T47D (cell line): ENCODE results near the gene DAPK1.
A peak's percentile ranks its signal among the peaks of the same experiment; 100 is the strongest.

Source experiments
- DNase-seq, 2 experiments: peaks; one replicate each; pipeline versions ENCODE4 v3.0.0 to v3.0.0-alpha.2; 2011 to 2012; ENCODE audit warnings: low read depth in 1 of 2, low spot score in 1 of 2
- JUND ChIP-seq: IDR thresholded peaks from 2 replicates; pipeline ENCODE4 v1.6.1; 2012; ENCODE audit warnings: low read depth
- in situ Hi-C: cut with HindIII; loops from 2 replicates; pipeline ENCODE4 v1.10.0; 2016; ENCODE audit warnings: low sequenced_read_pairs, low pct_unique_long_range_greater_than_20kb

DAPK1 gene

DNA sequence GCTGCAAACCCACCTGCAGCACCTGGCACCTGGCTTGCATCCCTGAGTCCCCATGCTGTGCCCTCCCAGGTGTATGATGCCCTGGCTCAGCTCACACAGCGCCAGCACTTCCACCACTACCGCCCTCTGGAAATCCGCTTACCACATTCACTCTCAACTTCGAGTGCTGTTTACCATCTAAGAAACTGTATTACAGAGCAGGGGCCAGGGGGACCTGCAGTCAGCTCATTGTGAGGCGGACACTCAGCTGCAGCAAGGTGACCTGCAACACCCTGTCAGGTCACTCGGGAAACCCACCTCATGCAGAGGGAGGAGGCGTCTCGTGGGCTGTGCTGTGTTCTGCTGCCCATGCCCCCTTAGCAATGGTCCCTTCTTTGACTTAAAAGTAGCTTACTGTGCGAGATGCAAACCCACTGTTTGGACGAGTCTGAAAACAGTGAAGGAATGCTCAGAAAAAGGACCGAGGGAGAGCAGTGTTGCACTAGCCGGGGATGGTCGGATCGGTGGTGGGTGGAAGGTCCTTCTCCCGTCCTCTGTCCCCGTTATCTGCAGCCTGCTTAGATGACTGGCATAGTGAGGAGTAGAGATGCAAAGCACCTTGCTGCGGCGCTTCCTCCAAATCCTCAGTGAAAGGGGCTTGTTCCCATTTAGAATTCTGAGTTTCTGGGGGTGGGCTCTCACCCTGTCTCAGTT, 173.1 kb downstream of the DAPK1 start:
- in situ Hi-C loops = no loop called here
- TF ChIP-seq JUND = no peak
- no peak for DNase-seq

DNA sequence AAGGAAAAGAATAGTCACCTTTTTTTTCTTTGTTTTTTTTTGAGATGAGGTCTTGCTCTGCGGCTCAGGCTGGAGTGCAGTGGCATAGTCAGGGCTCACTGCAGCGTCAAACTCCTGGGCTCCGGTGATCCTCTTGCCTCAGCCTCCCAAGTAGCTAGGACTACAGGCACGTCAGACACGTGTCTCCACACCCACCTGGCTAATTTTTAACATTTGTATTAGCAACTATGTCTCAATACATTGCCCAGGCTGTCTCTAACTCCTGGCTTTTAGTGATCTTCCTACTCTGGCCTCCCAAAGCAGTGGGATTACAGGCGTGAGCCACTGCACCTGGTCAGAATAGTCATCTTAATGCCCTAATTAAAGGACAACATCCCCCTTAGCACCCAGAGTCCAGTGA, 173.8 kb downstream of the DAPK1 start:
- DNase-seq = no peak
- no peak for TF ChIP-seq JUND
- in situ Hi-C loops = no loop called here

DNA sequence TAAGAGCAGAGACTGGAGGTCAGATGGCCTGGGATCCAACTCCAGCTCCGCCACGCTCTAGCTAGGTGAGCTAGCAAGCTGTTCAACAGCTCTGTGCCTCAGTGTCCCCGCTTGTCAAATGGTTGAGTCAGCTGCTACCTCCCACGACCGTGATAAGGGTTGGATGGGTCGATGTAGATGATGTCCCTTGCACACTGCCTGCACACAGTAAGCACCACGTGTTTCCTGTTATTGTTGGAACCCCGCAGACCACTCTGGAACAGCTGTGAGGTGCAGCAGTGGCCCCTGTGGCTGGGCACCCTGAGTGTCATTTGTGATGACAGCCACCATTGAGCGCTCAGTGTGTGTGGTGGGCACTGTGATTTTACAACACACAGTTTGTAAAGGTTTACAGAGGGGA, 174.3 kb downstream of the DAPK1 start:
- TF ChIP-seq JUND = no peak
- no peak for DNase-seq
- in situ Hi-C loops = no loop called here

DNA sequence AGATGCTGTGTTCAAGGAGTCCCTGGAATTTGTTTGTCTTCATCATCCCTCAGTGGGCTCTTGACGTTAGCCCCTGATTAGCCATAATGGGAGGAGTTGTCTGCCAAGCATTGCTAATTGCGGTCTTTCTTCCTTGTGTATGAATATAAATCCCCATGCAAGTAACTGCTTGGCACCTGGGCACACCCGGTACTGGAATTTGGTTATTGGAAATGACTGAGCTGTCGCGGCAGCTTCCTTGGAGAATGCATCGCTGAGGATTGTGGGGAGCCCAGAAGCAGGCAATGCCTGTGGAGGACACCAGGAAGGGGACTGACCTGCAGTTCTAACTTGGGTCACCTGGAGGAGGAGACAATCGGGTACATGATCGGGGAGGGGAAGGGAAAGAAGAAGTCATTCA, 174.9 kb downstream of the DAPK1 start:
- TF ChIP-seq JUND = no peak
- in situ Hi-C loops = no loop called here
- DNase-seq = no peak

DNA sequence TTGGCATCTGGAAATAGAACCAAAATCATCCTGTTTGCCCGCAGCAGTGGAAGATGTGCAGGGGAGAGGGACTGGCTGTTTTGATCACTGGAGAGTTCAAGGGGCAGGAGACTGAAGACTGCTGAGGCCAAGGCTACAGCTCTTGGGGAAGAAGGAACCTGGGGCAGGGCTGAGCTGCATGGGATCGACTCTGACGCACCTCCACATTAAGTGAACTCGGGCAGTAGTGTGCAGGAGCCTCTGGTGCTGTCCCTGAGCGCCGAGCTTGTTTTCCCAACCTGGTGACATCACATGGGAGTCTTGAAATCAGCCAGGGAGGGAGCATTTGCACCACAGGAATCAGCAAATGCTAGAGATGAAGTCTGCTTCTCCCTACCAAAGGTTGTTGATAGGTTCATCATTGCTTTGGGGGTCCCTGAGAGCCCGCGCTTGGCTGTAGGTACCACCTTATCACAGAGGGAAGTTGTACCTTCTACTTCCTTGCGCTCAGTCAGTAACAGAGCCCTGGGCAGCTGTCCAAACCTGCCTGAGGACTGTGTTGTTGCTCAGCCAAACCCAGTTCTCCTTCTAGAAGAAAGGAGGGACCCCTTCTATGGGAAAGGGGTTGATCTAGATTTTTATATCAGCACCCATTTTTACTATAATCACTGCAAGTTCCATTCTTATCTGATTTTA, 175.9 kb downstream of the DAPK1 start:
- TF ChIP-seq JUND = no peak
- DNase-seq = no peak
- in situ Hi-C loops = no loop called here

DNA sequence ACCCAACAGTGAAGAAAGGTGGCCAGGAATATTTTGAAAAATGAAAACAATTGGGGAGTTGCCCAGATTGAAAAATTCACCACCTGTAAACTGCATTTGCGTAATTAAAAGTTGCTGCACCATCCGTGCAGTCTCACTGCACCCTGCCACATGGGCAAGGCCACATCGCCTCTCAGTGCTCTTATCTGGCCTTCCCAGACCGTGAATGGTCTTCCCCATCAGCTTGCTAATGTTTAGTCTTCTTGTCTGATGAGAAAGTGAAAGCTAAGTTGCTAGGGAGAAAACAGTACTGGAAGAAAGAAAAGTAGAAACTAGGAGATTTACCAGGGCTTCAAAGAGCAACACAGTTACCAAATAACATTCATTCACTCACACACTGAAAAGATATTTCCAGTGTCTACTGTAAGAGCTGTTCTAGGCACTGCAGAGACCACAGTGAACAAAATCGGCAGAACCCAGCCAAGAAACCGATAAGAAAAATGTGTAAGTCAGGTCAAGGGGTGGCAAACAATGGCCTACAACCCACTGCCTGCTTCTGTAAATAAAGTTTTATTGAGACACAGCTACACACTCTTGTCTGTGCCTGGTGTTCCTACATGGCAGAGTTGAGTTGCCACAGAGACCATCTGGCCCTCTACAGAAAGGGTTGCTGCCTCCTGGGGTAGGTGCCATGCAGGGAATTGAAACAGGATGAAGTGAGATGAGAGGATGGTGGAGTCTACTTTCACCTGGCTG, 177.1 kb downstream of the DAPK1 start:
- DNase-seq = no peak
- in situ Hi-C loops = no loop called here
- no peak for TF ChIP-seq JUND

DNA sequence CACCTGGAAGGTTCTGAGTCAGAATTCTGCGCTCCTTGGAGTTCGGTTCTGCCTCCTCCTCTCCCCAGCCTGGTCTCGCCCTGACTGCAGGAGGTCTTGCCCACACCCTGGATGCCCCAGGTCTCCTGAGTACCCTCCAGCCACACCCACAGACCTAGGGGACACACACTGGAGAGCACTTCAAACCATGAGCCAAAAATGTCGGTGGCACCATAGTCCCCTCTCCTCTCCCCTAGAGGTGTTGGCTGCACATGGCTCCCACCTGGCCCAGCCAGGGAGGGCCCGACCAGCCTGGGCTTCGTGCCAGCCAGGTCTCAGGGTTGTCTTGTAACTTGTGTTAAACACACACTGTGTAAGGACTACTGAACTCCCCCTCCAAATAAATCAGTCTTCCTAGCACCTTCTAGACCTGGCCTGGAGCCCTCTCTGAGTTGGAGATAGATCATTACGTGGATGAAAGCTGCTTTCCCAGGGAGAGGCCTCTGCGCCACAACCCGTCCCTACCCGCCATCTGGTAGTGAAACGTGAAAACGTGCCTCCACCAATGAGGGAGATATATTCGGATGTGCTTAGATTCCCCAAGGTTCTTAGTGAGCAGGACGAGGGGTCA, 178.3 kb downstream of the DAPK1 start:
- in situ Hi-C loops = no loop called here
- no peak for DNase-seq

DNA sequence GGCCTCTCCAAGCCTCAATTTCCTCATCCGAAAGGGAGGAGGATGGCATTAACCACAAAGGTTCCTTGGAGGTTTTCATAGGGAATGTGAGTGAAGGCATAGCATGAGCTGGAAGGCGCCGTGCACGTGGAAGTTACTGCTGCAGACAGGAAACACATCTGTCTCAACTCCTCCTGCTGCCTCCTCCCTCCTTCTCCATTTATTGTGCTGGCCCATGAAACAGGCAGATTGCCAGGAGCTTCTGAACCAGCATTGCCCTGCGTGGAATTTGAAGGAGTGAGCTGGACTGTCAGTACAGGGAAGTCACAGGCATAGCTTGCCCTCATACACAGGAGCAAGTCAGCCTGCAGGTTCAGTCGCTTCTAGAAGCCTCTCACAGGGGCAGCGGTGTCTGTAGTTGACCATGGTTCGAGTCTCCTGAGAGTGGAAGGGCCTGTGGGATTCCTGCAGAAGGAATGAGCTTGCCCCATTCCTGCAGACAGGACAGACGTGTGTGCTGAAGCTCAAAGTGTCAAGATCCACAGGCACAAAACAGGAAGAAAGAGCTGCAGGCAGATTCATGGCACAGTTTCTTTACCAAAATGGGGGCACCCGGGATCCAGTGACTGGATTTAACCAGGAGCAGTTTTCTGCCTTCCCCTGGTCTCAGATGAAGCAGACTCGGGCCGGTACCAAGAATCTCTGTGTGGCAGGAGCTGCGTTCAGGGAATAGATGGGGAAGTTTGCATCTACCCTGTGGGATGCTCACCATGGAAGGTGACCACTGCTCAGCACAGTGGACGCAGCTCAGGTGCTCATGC, 179.5 kb downstream of the DAPK1 start:
- in situ Hi-C loops = no loop called here
- no peak for TF ChIP-seq JUND
- DNase-seq = peak in 1 of 2 experiments; percentile 10

More for the DNA sequence above, 178.3 kb downstream of the DAPK1 start:
- TF ChIP-seq JUND = no peak

DNA sequence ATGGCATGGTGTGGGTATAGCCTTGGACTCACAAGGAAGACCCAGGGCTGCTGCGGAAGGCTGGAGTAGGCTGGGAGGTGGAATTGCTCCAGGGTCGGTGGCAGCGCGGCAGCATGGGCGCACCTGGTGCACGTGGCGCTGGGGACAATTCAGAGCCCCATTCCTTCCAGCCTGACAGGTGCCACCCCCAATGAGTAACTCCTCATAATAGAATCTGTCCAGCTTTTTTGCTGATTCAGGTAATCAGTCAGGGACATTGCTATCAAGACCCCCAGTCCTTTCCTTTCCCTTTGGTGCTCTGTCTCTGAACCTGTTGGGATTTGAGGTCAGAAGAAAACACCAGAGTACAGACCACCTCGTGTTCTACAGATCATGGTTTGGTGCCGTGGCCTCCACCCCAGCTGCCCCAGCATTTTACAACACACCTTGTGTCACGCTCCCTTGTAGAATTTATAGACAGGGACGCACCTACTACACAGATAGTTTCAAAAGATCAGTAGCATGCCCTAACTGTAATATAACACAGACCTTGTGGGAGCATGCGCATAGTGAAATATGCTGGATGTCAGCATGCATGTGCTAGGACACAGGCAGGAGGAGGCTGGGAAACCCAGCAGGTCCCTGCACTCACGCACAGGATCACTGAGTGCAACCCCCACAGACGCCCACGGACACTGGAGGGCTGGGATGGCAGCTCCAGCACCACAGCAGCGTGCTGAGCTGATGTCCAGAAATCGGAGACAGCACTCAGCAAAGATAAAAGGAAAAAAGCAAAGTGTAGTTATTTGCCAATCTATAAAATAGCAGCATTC, 180.3 kb downstream of the DAPK1 start:
- in situ Hi-C loops = no loop called here
- TF ChIP-seq JUND = no peak
- no peak for DNase-seq

DNA sequence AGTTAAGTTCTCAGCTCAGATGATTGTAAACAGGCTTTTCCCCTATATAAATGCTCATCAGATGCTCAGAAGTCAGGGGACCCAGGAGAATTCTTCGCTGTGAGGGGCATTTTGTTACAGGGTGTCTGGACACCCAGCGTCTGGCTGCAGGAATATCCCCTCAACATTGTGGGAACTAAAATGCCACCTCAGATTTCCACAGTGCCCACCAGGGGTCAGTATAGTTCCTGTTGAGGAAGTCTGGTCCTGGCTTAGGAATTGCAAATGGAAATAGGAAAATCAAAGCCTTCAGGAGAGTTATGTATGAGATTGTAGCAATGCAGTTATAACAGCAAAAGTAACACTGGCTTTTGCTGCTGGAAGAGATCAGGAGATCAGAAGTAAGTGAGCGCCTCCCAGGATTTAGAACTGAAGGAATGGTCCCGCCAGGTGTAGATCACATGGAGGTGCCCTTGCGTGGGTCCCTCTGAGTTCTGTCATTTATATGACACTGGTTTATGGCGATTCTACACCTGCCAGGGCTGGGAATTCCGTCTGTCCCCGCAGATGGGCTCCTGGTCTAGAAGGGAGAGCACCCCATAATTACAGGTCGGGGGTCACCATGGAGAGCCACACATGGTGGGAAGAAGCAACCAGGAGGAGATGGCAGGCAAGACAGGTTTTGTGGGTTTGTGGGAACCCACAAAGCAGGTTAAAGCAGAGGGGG, 181.1 kb downstream of the DAPK1 start:
- in situ Hi-C loops = no loop called here
- TF ChIP-seq JUND = no peak
- DNase-seq = peak; percentile 39 to 70

DNA sequence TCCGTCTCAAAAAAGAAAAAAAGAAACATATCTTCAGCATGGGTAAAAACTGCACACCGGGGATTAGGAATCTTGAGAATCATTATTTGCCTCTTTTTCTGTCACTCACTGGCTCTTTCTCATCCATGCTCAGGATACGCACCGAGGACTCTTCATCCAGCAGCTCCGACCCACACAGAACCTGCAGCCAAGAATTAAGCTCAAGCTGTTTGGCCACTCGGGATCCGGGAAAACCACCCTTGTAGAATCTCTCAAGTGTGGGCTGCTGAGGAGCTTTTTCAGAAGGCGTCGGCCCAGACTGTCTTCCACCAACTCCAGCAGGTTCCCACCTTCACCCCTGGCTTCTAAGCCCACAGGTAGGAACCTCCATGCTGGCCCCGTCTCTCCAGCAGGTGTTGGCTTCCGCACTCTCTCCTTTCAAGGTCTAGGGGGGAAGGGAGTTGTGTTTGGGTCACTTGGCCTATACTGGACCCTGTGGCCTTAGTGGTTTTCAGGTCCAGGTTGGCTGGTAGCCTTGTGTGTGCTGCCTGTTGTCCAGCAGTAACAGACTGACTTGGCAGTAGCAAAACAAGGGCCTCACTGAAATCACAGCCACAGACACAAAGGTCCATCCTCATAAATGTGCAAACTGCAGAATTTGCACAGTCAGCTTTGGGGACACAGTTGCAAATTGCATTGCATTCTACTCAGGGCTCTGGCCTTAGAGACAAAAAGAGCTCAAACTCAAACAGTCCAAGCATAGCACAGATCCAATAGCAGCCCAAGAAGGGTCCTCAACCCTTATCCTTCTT, 183.8 kb downstream of the DAPK1 start:
- in situ Hi-C loops = no loop called here
- DNase-seq = no peak
- TF ChIP-seq JUND = no peak
